HG03558 (cell line): ENCODE results near the gene TMEM218.

Experiments
- ATAC-seq: cut with Tn5 transposase; IDR thresholded peaks from one replicate; pipeline ENCODE4 v1.9.1; 2021; ENCODE audit warnings: moderate number of reproducible peaks; ENCODE audit not compliant: unreplicated experiment; ENCODE audit errors: extremely low read depth

The TMEM218 gene

GRCh38 chr11:125078516-125079140 lies 32.8 kb downstream of the TMEM218 start:
- no peak for ATAC-seq

- no peak for ATAC-seq
Observed at GRCh38 chr11:125078016-125078415, 33.4 kb downstream of the TMEM218 start.

GRCh38 chr11:125076378-125076945 lies 35.0 kb downstream of the TMEM218 start:
- no peak for ATAC-seq

- ATAC-seq: no peak
Observed at GRCh38 chr11:125075900-125076317, 35.5 kb downstream of the TMEM218 start.

- no peak for ATAC-seq
Observed at GRCh38 chr11:125075242-125075625, 36.2 kb downstream of the TMEM218 start.

- no peak for ATAC-seq
Observed at GRCh38 chr11:125074511-125075241, 36.8 kb downstream of the TMEM218 start.

- ATAC-seq: no peak
Observed at GRCh38 chr11:125073616-125074483, 37.6 kb downstream of the TMEM218 start.

- no peak for ATAC-seq
Observed at GRCh38 chr11:125072961-125073590, 38.4 kb downstream of the TMEM218 start.

- ATAC-seq: peak; percentile 55
Observed at GRCh38 chr11:125072218-125072960, 39.0 kb downstream of the TMEM218 start.

GRCh38 chr11:125071846-125072217 lies 39.6 kb downstream of the TMEM218 start:
- ATAC-seq: no peak

GRCh38 chr11:125071435-125071834 lies 40.0 kb downstream of the TMEM218 start:
- ATAC-seq: no peak

- ATAC-seq: peak; percentile 50
Observed at GRCh38 chr11:125070699-125071254, 40.6 kb downstream of the TMEM218 start.

- ATAC-seq: no peak
Observed at GRCh38 chr11:125069796-125070195, 41.6 kb downstream of the TMEM218 start.

GRCh38 chr11:125069008-125069407 lies 42.4 kb downstream of the TMEM218 start:
- no peak for ATAC-seq

GRCh38 chr11:125068368-125068767 lies 43.1 kb downstream of the TMEM218 start:
- ATAC-seq: no peak

- no peak for ATAC-seq
Observed at GRCh38 chr11:125064070-125064469, 47.4 kb downstream of the TMEM218 start.

- ATAC-seq: no peak
Observed at GRCh38 chr11:125063429-125064043, 47.9 kb downstream of the TMEM218 start.

GRCh38 chr11:125062931-125063428 lies 48.4 kb downstream of the TMEM218 start, which contains the start of gene SLC37A2:
Gene SLC37A2, plus strand, starts transcription at chr11:125063305. Its CDS starts 63 bp downstream, at chr11:125063368.
- ATAC-seq: peak; percentile 66
